ENCODE results near the gene CETP.

DNA sequence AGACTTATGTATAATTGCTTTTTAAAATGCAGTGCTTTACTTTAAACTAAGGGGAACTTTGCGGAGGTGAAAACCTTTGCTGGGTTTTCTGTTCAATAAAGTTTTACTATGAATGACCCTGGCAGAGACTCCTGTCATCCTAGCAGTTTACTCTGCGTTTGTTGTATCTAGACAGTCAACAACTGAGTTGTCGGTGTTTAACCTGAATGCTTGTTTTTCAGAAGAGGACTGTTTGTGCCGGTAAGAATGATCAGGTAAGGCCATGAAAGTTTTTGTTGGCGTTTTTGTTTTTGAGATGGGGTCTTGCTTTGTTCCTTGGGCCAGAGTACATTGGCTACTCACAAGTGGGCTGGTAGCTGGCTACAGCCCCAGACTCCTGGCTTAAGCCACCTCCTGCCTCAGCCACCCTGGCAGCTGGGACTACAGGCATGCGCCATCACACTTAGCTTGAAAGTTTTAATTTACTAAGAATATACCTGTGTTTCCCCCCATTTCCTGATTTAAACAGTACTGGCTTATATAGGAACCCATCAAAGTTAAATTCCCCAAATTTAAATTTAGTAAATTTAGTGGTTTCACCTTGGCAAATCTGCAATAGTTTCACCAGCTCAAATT, 17.9 kb upstream of the CETP start:
- TF ChIP-seq, protein P1, sequence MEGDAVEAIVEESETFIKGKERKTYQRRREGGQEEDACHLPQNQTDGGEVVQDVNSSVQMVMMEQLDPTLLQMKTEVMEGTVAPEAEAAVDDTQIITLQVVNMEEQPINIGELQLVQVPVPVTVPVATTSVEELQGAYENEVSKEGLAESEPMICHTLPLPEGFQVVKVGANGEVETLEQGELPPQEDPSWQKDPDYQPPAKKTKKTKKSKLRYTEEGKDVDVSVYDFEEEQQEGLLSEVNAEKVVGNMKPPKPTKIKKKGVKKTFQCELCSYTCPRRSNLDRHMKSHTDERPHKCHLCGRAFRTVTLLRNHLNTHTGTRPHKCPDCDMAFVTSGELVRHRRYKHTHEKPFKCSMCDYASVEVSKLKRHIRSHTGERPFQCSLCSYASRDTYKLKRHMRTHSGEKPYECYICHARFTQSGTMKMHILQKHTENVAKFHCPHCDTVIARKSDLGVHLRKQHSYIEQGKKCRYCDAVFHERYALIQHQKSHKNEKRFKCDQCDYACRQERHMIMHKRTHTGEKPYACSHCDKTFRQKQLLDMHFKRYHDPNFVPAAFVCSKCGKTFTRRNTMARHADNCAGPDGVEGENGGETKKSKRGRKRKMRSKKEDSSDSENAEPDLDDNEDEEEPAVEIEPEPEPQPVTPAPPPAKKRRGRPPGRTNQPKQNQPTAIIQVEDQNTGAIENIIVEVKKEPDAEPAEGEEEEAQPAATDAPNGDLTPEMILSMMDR (IDR thresholded peaks at IDR 0.05; ENCODE audit: borderline replicate concordance, extremely low read depth, low read length, poor library complexity, severe bottlenecking): no peak
- TF ChIP-seq EZH2 (IDR thresholded peaks at IDR 0.05; ENCODE audit: borderline replicate concordance, low read depth, low read length, severe bottlenecking): no peak
